Measurements from ENCODE around the gene IL5.

The IL5 gene

DNA sequence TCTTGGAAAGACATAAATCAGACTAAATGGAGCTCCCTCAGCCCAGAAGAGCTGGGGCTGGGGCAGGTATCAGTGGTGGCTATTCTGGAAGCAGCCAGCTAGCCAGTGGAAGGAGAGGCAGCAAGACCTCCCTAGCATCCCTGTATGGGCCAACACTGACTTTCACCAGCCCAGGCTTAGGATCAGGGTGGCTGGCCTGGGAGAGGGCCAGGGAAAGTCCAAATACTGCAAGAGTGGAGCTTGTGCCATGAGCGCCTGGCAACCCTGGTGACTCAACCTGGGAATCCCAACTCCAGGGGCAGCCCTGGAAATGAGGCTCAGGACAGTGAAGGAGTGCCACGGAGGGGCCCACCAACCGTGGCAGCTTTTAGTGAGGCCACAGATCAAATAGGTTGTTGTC lies 45.2 kb downstream of the IL5 start:
- no peak for DNase-seq (ENCODE audit: low spot score)

DNA sequence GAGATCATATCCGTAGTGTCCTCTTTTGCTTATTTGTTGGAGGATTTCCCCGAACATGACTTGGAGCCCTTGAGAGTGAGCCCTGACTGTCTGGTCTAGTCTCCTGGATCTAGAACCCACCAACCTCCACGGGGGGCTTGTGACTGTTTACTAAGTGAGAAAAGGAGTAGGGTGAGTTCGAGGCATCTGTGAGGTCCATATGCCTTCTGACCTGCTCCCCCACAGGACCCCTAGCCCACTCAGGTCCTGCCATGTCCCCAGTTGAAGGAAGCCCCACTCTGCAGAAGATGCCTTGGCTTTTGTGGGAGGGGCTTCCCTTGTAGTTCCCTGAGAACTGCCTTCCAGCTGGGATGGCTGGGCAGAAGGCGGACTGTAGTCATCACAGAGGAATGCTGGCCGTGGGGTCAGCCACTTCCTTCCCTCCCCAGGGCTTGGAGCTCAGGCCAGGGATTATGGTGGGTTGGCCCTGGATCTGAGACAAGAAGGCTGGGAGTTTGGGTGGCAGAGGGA lies 45.8 kb downstream of the IL5 start:
- DNase-seq (ENCODE audit: low spot score): peak; percentile 98

DNA sequence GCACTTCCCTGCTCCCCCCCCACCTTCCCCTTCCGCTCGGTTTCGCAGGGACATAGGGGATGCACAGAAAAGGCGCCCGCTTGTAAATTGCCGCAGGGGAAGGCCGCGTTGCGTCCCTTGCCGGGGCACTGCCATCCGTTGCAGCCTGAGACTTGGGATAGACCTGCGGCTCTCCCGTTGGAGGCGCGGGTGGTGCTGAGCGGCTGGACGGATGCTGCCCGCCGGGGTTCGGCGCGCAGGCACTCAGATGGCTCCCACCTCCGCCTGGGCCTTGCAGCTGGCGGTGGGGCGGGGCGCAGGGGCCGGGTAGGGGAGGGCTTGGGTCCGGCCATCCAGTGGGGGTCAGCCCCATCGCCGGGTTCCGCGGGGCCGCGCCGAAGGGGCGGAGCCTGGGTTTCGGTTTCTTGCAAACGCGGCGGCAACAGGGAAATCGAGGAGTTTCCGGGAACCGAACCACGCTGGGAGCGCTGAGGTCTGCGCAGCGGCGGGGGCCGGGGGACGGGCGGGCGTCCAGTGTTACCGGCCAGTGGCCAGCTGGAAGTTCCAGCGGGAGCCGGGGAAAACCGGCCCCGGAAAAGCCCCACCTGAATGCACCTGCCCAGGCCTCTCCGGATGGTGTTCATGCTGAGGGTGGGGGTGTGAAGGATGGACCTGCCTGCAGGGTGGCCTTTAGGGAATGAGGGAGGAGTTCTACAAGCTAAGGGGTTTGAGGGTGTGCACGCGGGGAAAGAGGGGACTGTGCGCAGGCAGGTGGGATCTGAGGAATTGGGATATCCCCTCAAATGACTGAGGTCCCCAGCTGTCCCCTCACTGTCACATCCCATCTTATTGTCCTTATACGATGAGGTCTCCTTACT lies 46.5 kb downstream of the IL5 start:
- DNase-seq (ENCODE audit: low spot score): peak; percentile 86

DNA sequence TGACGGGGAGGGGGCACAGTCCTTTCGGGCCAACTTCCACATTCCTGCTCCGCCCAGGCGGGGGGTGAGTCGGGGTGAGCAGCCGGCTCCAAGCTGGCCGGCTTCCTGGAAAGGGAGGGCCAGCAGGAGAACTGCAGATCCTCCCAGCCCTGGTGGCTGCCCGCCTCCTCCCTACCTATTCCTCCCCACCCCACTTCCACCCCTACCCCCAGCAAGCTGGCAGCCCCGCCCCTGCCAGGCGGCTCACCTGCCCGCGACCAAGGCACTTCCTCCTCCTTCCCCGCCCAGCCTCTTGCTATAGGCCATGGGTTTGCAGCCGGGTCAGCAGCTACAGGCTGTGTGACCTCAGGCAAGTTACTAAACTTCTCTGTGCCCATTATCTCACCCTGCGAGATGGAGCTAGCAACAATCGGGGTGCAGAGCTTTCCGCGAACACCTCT lies 47.1 kb downstream of the IL5 start:
- peak; percentile 94 for DNase-seq (ENCODE audit: low spot score)

DNA sequence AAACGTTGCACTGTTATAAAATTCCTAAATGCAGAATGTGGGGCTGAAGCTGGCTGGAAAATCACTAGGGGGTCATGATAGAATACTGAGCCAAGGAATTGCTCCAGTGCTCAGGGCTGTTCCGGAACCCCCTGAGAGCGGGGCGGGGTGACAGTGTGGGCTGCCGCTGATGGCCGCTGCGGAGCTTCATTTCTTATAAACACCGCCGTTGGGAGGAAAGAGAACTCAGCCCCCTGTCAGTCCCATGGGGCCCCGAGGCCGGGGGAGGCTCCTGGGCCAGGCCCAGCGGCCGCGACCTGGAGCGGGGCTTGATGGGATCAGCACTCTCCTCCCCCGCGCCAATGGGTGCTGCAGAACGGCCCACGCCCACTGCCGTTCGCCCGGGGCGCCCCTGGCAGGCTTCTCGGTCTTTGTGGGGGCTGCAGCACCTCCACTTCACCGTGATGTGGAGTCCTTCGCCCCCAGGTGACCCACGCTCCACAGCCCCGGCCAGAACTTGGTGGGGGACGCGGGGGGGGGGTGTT lies 47.6 kb downstream of the IL5 start:
- peak; percentile 93 for DNase-seq (ENCODE audit: low spot score)

DNA sequence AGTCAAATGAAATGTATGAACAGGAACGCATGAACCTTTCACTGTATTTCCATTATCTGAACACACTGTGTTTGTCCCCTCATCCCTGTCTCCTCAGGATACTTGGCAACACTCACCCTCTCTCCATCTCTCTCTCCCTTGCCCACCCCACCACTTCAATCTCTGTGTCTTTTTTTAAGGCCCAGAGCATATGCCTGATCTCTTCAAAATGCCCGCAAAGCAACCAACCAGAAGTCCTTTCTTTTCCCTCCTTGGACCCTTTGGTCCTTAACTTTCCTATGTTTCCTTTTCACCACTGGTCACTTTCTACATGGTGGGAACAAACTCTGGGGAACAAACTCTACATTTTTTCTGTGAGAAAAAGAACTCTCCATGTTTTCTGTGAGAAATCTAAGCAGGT lies 49.5 kb downstream of the IL5 start:
- no peak for DNase-seq (ENCODE audit: low spot score)

DNA sequence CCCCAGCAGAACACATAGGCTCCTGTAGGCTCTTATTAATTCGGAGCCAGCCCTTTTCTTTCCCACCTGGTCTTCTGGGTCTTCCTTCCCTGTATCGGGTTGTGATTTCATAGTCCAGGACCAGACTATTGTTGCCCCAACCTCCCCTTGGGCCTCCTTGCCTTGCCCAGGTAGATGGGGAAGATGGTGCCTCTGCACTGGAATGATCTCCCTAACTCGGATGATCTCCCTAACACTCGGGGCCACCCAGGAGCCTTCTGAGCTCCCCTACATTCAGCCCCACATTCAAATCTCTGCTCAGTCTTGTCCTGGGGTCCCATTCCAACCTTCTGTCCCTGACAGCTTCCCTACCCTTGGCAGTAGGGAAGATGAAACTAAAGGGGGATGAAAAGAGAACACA lies 50.1 kb downstream of the IL5 start:
- no peak for DNase-seq (ENCODE audit: low spot score)

DNA sequence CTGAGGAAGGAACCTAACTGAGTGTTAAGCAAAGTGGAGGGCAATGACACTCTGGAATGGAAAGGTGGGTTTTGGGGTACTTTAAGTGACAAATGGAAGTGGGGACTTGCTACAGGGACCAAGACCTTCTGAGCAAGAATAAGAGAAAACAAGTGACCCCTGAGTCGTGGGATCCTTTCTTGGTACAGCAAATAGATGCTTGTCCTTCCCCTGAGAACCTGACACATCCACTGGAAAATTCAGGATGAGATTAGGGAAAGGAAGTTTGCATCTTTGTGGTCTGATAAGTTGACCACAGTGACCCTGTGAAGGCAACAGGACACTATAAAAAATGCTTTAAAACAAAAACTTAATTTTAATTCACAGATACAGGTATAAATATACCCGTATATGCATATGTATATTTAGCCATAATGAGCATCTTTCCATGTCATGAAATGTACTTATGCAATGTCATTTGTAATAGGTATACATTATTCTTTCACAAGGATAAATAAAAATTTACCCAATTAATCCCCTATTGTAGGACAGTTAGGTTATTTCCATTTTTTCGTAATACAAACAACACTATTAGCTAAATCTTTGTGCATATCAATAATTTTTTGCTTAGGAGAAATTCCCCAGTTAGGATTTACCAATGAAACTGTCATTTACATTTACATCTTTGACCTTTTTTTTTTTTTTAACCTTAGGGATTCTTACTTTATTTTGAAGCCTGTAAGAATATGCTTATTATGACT lies 50.8 kb downstream of the IL5 start:
- no peak for DNase-seq (ENCODE audit: low spot score)
